HG03520 (cell line): ENCODE results near the gene RBPJ.

Source experiments
- ATAC-seq: cut with Tn5 transposase; IDR thresholded peaks from one replicate; pipeline ENCODE4 v1.9.1; 2021; ENCODE audit warnings: mild to moderate bottlenecking, moderate library complexity; ENCODE audit not compliant: unreplicated experiment

The RBPJ gene

DNA sequence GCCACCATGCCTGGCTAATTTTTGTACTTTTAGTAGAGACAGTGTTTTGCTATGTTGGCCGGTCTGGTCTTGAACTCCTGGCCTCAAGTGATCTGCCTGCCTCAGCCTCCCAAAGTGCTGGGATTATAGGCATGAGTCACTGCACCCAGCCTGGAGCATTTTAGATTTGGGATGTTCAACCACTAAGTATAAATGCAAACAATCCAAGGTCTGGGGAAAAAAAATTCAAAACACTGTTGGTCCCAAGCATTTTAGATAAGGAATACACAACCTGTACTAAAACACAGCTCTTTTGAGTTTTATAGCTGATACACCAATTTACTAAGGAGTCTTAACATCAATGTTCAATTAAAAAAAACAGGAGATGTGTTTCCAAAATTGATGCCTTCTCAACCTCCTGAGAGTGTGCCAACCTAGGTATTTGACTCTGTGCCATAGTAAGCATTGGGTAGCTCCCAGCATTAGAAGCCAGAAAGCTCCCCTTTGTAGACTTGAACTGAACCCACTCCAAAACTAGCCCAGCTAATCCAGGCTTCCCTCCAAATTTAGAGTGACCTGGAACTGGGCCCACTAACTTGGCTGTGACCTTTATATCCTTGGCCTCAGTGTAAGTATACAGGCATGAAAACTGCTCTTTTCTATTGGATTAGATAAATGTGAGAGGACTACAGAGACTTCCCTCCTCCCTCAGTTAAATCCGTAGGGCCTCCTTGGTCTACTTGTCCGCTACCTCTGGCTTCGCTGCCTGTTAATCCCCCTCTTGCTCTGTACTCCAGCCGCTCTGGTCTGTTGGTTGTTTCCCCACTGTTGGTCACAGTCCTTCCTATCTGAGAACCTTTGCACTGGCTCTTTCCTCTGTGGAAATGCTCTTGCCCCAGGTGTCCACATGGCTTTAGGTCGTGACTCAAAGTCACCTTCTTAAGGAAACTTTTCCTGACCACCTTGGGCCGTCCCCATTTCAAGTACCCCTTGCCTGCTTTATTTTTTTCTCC lies 91.9 kb downstream of the RBPJ start:
- no peak for ATAC-seq

DNA sequence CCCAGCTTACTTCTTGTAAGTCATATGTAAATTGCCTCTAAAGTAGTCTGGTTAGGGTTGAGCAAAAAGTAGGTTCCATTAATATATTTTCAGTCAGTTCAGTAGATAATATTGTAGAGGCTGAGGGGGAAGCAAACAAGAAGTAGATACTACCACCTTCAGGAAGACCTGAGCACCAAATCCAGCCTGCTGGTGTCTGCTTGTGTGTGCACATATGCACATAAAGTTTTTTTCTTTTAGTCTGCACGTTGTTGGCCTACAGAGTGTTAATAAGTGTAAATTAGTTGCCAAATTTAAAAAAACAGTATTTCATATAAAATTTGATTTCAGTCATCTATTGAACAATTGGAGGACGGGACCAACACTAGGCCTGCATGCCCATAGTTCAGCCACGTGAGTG lies 92.8 kb downstream of the RBPJ start:
- ATAC-seq, result no peak

DNA sequence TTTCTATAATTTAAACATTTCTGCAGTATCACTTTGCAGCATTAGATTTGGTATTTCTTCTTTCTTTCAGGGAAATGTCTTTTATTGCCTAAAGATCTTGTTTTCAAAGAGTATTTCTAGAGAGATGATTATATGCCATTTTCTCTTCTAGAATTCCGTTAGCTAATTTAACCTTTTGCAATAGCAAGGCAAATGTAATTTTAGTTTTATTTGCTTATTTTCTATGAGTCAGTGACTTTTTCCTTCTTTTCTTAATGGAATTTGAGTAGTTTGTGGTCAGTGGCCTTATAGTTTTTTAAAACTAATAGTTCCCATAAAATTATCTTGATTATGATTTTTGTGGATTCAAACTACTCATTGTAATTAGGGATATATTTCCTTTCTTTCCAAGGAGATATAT lies 97.3 kb downstream of the RBPJ start:
- no peak for ATAC-seq

DNA sequence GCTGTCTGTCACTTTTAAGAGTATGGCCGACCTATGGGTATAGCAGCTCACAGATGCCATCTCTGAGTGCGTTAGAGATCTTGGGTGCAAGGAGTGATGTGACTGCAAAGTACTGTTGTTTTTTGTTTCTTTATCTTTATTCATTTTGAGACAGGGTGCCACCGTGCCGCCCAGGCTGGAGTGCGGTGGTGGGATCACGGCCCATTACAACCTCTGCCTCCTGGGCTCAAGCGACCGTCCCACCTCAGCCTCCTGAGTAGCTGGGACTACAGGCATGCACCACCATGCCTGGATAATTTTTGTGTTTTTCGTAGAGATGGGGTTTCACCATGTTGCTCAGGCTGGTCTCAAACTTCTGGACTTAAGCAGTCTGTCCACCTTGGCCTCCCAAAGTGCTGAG lies 98.0 kb downstream of the RBPJ start:
- no peak for ATAC-seq

DNA sequence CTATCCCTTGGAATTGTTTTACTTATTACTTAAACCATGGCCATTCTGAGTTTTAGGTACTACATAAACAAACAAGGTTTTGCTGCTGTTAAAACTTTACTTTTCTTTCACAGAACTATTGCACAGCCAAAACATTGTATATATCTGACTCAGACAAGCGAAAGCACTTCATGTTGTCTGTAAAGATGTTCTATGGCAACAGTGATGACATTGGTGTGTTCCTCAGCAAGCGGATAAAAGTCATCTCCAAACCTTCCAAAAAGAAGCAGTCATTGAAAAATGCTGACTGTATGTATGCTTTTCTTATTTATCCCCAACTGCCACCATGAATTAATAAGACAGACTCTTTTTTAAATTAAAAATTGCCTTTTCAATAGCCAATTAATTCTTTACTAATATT lies 99.6 kb downstream of the RBPJ start:
- no peak for ATAC-seq

DNA sequence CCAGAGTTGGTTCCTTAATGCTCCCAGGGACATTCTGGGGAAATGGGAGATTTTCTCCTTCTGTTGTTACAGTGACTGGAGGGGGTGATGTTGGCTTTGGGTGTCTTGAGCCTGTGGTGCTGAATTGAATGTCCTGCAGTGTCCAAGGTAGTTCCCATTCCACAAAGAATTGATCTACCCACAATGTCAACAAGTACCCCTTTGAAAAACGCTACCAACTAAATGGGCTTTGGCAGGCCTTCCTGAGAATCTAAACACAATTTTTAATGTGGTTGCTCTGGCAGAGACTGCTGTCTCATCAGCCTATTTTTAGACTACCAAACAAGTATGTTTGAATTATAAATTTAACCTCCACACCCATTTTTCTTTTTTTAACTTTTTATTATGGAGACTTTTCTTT lies 100.1 kb downstream of the RBPJ start:
- no peak for ATAC-seq

DNA sequence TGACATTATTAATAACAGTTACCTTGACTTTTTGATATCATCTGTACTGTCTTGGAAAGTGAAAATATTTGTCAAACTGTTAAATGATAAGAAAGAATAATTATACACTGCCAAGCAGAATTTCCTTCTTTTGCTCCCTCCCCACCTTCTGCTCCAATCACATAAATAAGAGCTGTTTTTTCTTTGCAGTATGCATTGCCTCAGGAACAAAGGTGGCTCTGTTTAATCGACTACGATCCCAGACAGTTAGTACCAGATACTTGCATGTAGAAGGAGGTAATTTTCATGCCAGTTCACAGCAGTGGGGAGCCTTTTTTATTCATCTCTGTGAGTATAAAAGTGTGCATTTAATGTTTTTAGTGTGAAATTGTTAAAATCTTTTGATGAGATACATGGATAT lies 103.3 kb downstream of the RBPJ start:
- no peak for ATAC-seq

DNA sequence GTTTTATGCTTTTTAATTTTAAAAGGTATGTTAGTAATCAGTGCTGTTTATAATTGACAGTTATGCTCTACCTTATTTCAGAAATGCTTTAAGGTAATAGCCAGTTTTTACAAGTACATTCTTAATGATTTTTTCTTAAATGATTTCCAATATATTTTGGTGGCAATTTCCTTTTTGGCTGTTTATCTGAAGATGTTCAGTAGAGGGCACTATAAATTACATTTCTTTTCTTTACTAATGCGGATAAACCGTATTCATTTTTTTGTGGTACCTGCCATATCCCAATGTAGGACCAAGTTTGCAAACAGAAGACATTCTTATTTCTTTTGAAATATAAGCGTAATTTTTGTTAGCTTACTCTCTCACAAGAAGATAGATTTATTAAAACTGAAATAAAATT lies 104.0 kb downstream of the RBPJ start:
- no peak for ATAC-seq

DNA sequence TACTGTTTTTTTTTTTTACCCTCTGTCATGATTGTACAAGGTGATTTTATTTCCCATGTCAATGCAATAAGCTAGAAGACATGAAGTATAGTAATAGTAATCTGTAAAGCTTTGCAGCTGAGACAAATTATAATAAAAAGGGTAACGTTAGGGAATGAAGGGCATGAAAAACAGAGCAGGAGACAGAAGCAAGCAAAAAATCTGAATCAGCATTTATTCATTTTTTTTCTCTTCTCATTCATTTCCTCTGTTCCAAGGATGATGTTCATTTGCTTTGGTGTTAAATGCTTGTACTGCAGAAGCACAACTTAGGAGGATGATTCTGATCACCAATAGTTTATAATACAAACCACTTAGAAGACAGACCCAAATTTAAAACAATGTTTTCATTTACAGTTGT lies 105.1 kb downstream of the RBPJ start:
- ATAC-seq, result no peak

DNA sequence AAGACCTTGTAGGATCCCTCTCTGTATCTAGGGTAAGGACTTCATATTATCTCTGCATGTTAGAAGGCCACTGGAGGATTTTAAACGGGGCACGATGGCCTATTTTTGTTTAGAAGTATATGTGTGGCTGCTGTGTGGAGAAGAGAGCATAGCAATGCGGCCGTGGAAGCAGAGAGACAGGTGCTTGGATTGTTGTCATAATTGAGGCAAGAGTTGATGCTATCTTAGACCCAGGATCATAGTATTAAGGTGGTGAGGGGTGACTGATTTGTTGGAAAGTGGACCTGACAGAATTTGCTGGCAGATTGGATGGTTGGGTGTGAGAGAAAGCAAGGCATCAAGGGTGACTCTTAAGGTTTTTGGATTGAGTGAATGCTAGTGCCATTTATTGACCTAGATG lies 106.1 kb downstream of the RBPJ start:
- no peak for ATAC-seq

DNA sequence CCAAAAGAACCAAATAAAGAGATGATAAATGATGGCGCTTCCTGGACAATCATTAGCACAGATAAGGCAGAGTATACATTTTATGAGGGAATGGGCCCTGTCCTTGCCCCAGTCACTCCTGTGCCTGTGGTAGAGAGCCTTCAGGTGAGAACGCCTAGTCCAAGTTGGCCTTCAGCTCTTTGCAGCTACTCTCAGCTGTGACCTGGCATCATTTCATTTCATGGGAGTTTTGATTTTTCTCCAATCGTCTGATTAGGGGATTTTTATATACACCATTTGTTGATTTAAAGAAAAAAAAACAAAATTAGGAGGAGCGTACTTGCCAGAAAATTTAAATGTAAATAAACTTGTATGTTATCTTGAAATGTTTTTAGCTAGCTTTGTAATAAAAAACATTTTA lies 109.1 kb downstream of the RBPJ start:
- no peak for ATAC-seq

DNA sequence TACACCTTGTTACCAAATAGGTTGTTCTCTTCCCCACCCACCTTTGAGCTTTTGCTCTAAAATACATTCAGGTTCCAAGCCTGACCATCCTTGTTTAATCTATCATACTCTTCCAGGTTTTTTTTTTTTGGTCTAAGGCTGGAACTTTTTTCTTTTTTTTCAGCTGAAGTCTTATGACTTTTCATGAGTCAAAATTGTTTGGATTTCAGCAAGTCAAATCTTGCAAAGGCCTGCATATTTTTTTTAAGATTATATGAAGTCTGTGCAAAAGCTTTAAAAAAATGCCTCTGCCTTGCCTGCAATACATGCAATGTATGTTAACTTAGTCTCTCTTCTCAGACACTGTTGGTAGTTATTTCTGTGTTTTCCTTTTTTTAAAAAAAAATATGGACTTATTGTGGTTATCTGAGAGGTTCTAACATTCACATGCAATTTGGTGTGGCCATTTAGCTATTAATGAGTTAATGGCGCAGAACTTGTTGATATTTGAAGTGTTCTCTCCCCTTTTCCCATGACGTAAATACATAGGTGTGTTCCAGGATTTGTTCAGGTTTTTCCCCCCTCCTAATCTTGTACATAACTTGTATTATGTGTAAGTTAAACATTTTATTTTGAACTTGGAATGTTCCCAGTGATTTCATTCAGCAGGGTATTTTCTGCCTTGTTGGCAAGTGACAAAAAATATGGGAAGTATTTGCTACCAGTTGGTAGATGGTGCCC lies 110.8 kb downstream of the RBPJ start:
- ATAC-seq, result no peak

DNA sequence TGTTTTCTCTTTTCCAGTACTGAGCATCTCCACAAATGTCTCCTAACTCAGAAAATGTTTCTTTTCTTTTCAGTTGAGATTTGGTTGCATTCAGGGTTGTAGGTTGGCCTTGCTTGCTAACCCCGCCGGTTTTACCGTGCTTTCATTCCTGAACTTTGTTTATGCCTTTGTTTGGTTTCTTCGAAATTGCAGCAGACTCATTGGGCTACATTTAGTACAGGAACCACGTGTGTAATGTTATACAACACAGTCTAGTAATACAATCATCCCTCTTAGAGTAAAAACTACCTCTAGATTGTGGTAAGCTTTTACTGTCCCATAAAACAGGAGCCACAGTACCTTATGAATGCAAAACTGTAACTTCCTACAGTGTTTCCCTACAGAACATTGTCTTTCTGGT lies 111.6 kb downstream of the RBPJ start:
- ATAC-seq, result no peak

DNA sequence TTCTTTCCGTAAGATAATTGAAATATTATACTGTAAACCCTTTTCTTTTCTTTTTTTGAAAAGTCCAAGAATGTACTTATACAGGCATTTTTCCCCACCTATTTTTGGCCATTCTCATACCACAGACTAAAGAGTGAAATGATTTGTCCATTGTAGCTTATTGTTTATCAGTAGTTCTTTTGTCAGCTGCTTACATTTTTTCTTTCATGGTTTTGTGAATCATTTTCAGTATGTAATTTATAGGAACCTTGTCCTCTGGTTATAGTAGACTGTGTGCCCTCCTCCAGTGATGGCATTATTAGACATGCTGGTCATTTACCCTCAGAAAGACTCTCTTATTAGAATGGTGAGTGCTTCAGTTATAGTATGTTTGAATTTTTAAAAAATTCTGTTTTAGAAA lies 112.7 kb downstream of the RBPJ start:
- ATAC-seq, result no peak

DNA sequence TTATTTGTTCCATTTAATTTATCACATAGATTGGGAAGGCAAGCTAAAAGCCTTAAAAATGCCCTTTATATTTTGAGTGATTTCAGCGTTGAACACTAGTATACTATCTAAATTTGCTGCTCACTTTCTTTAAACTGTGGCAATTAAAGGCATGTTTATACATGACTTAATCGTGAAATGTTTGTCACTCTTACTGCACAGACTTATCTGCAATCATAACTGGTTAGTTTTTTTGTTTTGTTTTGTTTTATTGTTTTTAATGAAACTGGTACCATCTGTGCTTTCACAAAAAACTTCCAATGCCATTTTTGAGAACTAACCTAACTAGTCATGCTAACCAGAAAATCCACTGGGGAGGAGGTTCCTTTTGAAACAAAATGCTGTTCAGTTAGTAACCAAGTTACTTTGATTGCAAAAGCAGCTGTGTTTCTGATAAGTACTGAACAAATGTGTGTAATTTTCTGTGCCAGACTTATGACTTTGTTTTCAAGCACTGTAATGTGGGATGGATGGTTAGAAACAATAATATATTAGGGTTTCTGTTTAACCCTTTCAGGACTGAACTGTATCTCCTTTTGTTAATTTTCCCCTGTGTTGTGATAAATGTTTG lies 113.3 kb downstream of the RBPJ start:
- ATAC-seq, result no peak

DNA sequence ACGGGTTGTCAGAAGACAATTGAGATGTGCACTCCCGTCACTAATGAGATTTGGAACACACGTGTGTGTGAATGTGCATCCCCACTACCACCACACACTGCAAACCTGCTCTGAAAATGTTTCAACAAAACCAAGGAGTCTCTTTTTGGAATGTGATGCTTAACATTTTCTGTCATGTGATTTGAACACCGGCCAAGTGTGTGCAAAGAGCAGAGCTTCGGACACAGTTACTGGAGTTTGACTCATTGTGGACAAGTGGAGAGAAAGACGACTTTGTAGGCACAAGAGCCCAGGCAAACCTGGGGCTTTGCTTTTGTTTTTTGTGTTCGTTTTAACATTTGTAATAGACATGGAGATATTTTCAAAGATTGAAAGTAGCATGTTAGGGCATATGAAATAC lies 120.3 kb downstream of the RBPJ start:
- ATAC-seq, result no peak

DNA sequence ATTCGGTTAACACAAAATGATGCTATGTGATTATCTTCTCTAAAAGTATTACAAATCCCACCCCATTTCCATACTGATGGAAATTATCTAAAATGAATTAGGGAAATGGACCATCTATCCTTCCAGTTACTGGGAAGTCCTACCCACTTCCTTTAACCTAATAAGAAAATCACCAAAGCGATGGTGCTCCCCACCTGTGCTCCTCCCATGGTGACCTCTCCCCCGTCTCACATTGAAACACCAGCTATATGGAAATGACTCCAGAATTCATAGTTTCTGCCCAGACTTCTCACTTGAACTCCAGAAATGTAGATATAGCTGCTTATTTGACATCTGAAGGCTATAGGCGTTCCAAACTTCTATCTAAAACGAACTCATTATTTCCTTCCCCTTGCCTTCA lies 121.0 kb downstream of the RBPJ start:
- no peak for ATAC-seq

DNA sequence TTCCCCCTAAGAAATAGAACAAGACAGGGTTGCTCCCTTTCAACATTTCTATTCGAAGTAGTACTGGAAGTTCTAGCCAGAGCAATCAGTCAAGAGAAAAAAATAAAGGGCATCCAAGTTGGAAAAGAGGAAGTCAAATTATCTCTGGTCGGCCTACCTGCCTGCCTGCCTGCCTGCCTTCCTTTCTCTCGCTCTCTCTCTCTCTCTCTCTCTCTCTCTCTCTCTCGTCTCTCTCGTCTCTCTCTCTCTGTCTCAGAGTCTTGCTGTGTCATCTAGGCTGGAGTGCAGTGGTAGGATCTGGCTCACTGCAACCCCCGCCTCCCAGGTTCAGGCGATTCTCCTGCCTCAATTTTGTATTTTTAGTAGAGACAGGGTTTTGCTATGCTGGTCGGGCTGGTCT lies 126.6 kb downstream of the RBPJ start:
- ATAC-seq, result no peak

DNA sequence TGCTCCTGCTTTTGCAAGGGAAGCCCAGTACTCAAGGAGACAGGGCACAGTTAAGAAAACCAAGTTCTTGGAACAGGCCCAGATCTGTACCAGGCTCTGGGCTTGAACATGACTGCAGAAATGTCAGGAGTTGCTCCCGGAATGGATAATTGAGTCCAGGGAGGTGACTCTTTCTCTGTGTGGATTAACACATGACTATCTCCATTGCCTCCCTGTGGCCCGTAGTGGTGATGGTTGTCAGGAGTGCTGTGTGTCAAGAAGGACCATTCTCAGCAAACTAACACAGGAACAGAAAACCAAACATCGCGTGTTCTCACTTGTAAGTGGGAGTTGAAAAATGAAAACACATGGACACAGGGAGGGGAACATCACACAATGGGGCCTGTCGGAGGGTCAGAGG lies 129.6 kb downstream of the RBPJ start:
- no peak for ATAC-seq

DNA sequence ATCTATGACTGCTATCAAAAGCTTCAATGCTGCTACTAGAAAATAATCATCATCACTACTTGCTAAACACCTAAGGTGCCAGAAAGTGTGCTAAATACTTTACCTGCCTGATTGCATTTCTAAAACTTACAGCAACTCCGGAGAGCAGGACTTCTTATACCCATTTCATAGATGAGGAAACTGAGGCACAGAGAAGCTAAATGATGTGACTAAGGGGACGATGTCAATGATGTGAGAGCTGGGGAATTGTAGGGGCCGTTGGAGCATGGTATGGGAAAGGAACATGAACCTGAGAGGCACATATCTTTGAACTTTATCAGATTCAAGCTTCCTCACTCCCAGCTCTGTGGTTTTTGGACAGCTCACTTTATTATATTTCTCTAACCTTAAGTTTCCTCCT lies 130.8 kb downstream of the RBPJ start:
- ATAC-seq, result no peak

DNA sequence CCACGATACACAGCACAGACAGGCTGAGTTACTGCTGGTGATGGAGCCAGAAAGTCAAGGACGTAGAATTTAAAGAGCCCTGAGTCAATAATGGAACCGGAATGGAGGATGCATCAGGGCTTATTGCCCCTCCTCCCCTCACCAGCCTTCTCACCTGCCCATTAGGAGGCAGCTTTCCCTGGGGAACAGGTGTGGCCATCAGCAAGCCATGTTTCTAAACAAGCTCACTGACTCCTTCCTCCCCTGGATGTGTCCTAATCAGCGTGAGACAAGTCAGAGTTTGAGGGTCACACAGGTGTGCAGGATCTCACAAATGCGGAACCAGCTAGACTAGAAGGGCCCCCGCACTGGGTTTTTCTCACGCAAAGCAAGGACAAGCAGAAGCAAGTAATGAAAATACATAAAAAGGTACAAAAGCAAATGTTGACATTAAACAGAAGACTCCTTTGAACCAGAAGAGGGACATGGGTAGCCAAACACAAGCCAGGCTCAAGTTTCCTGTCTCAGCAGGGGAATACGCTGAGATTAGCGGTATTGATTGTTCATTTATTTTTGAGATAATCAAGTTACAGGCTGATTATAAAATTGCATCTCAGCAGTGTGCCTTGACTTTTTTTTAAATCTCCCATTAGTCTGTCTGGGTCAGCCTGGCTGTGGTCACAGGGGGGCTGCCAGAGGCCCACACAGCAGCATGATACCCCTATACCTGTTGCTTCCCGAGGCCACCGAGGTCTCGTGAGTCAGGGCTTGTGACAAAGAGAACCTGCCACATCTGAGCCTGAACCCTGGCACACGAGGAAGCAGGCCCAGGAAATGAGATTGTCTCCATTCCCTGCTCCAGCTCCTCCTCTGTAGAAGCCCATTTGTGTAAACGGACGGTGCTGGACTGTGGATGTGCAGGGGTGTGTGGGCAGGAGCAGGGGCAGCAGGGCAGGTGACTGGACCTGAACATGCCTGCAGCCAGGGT lies 132.0 kb downstream of the RBPJ start:
- no peak for ATAC-seq
